Measurements from ENCODE around the gene EEA1.
A peak's percentile ranks its signal among the peaks of the same experiment; 100 is the strongest.

The EEA1 gene

GRCh38 chr12:92939116-92939515 lies 10.0 kb upstream of the EEA1 start:
- Histone ChIP-seq H3K27ac (ENCODE audit: insufficient read depth, low read depth, low read length, poor library complexity, severe bottlenecking) (no peak overlapping the region), H3K4me3 (ENCODE audit: insufficient read depth, low read depth, low read length) (no peak overlapping the region), H3K9me3 (ENCODE audit: control insufficient read depth, low read length) (no peaks in the 10 kb centered on the region), H3K36me3 (ENCODE audit: control insufficient read depth, insufficient read depth, low read length) (no peaks in the 10 kb centered on the region), H3K27me3 (ENCODE audit: control insufficient read depth, insufficient read depth, low read length, poor library complexity, severe bottlenecking) (no peaks in the 10 kb centered on the region), H3K4me1 (ENCODE audit: control insufficient read depth, insufficient read depth, low read length) (no peaks in the 10 kb centered on the region)
- 95 to 100% methylated on average over 1 of the region's 1 CpG for WGBS, 2 experiments

GRCh38 chr12:92938638-92939037 lies 9.5 kb upstream of the EEA1 start:
- H3K4me1 ChIP-seq (ENCODE audit: control insufficient read depth, insufficient read depth, low read length): no peaks in the 10 kb centered on the region
- H3K27me3 ChIP-seq (ENCODE audit: control insufficient read depth, insufficient read depth, low read length, poor library complexity, severe bottlenecking): no peaks in the 10 kb centered on the region
- no peaks in the 10 kb centered on the region for H3K36me3 ChIP-seq (ENCODE audit: control insufficient read depth, insufficient read depth, low read length)
- no peaks in the 10 kb centered on the region for H3K9me3 ChIP-seq (ENCODE audit: control insufficient read depth, low read length)
- 94 to 96% methylated on average over 4 of the region's 4 CpGs for WGBS, 2 experiments
- H3K4me3 ChIP-seq (ENCODE audit: insufficient read depth, low read depth, low read length): no peak overlapping the region
- no peak overlapping the region for H3K27ac ChIP-seq (ENCODE audit: insufficient read depth, low read depth, low read length, poor library complexity, severe bottlenecking)

GRCh38 chr12:92938018-92938417 lies 8.9 kb upstream of the EEA1 start:
- Histone ChIP-seq H3K27me3 (ENCODE audit: control insufficient read depth, insufficient read depth, low read length, poor library complexity, severe bottlenecking) (no peaks in the 10 kb centered on the region), H3K27ac (ENCODE audit: insufficient read depth, low read depth, low read length, poor library complexity, severe bottlenecking) (no peak overlapping the region), H3K36me3 (ENCODE audit: control insufficient read depth, insufficient read depth, low read length) (no peaks in the 10 kb centered on the region), H3K4me3 (ENCODE audit: insufficient read depth, low read depth, low read length) (no peak overlapping the region), H3K4me1 (ENCODE audit: control insufficient read depth, insufficient read depth, low read length) (no peaks in the 10 kb centered on the region), H3K9me3 (ENCODE audit: control insufficient read depth, low read length) (no peaks in the 10 kb centered on the region)
- WGBS, 2 experiments: 94 to 96% methylated on average over 3 of the region's 3 CpGs

GRCh38 chr12:92933606-92934005 lies 4.5 kb upstream of the EEA1 start:
- no peaks in the 10 kb centered on the region for H3K9me3 ChIP-seq (ENCODE audit: control insufficient read depth, low read length)
- no peak overlapping the region for H3K27ac ChIP-seq (ENCODE audit: insufficient read depth, low read depth, low read length, poor library complexity, severe bottlenecking)
- no peaks in the 10 kb centered on the region for H3K36me3 ChIP-seq (ENCODE audit: control insufficient read depth, insufficient read depth, low read length)
- no peak overlapping the region for H3K4me3 ChIP-seq (ENCODE audit: insufficient read depth, low read depth, low read length)
- 16 to 27% methylated on average over 3 of the region's 3 CpGs for WGBS, 2 experiments
- no peaks in the 10 kb centered on the region for H3K4me1 ChIP-seq (ENCODE audit: control insufficient read depth, insufficient read depth, low read length)
- H3K27me3 ChIP-seq (ENCODE audit: control insufficient read depth, insufficient read depth, low read length, poor library complexity, severe bottlenecking): no peaks in the 10 kb centered on the region

GRCh38 chr12:92930421-92930820 lies 1.3 kb upstream of the EEA1 start:
- Histone ChIP-seq H3K27me3 (ENCODE audit: control insufficient read depth, insufficient read depth, low read length, poor library complexity, severe bottlenecking) (no peaks in the 10 kb centered on the region), H3K4me3 (ENCODE audit: insufficient read depth, low read depth, low read length) (no peak overlapping the region), H3K36me3 (ENCODE audit: control insufficient read depth, insufficient read depth, low read length) (no peaks in the 10 kb centered on the region), H3K9me3 (ENCODE audit: control insufficient read depth, low read length) (no peaks in the 10 kb centered on the region), H3K27ac (ENCODE audit: insufficient read depth, low read depth, low read length, poor library complexity, severe bottlenecking) (no peak overlapping the region), H3K4me1 (ENCODE audit: control insufficient read depth, insufficient read depth, low read length) (peaks cover 12% of the 10 kb centered on the region)
- WGBS, 2 experiments: 84 to 90% methylated on average over 1 to 3 of the region's 3 CpGs

GRCh38 chr12:92929983-92930382 lies 888 bp upstream of the EEA1 start:
- Histone ChIP-seq H3K27me3 (ENCODE audit: control insufficient read depth, insufficient read depth, low read length, poor library complexity, severe bottlenecking) (no peaks in the 10 kb centered on the region), H3K27ac (ENCODE audit: insufficient read depth, low read depth, low read length, poor library complexity, severe bottlenecking) (peak overlapping the region; percentile 79), H3K4me3 (ENCODE audit: insufficient read depth, low read depth, low read length) (peak overlapping the region; percentile 66), H3K36me3 (ENCODE audit: control insufficient read depth, insufficient read depth, low read length) (no peaks in the 10 kb centered on the region), H3K4me1 (ENCODE audit: control insufficient read depth, insufficient read depth, low read length) (peaks cover 12% of the 10 kb centered on the region), H3K9me3 (ENCODE audit: control insufficient read depth, low read length) (no peaks in the 10 kb centered on the region)
- 36 to 45% methylated on average over 8 to 9 of the region's 9 CpGs for WGBS, 2 experiments

- H3K36me3 ChIP-seq (ENCODE audit: control insufficient read depth, insufficient read depth, low read length): no peaks in the 10 kb centered on the region
- no peak overlapping the region for H3K27ac ChIP-seq (ENCODE audit: insufficient read depth, low read depth, low read length, poor library complexity, severe bottlenecking)
- H3K9me3 ChIP-seq (ENCODE audit: control insufficient read depth, low read length): no peaks in the 10 kb centered on the region
- no peaks in the 10 kb centered on the region for H3K27me3 ChIP-seq (ENCODE audit: control insufficient read depth, insufficient read depth, low read length, poor library complexity, severe bottlenecking)
- peak overlapping the region; percentile 66 for H3K4me3 ChIP-seq (ENCODE audit: insufficient read depth, low read depth, low read length)
- 0 to 1% methylated on average over 49 of the region's 49 CpGs for WGBS, 2 experiments
- H3K4me1 ChIP-seq (ENCODE audit: control insufficient read depth, insufficient read depth, low read length): peaks cover 12% of the 10 kb centered on the region
These were observed 604 bp downstream of the EEA1 start for GRCh38 chr12:92928421-92928961.

GRCh38 chr12:92927436-92928281 lies 1.4 kb downstream of the EEA1 start:
- H3K9me3 ChIP-seq (ENCODE audit: control insufficient read depth, low read length): no peaks in the 10 kb centered on the region
- H3K4me3 ChIP-seq (ENCODE audit: insufficient read depth, low read depth, low read length): peak overlapping the region; percentile 66
- H3K36me3 ChIP-seq (ENCODE audit: control insufficient read depth, insufficient read depth, low read length): no peaks in the 10 kb centered on the region
- H3K27me3 ChIP-seq (ENCODE audit: control insufficient read depth, insufficient read depth, low read length, poor library complexity, severe bottlenecking): no peaks in the 10 kb centered on the region
- no peak overlapping the region for H3K27ac ChIP-seq (ENCODE audit: insufficient read depth, low read depth, low read length, poor library complexity, severe bottlenecking)
- WGBS, 2 experiments: 34 to 35% methylated on average over 7 of the region's 7 CpGs
- H3K4me1 ChIP-seq (ENCODE audit: control insufficient read depth, insufficient read depth, low read length): peaks cover 12% of the 10 kb centered on the region

- Histone ChIP-seq H3K4me1 (ENCODE audit: control insufficient read depth, insufficient read depth, low read length) (peaks cover 12% of the 10 kb centered on the region), H3K9me3 (ENCODE audit: control insufficient read depth, low read length) (no peaks in the 10 kb centered on the region), H3K36me3 (ENCODE audit: control insufficient read depth, insufficient read depth, low read length) (no peaks in the 10 kb centered on the region), H3K27me3 (ENCODE audit: control insufficient read depth, insufficient read depth, low read length, poor library complexity, severe bottlenecking) (no peaks in the 10 kb centered on the region), H3K27ac (ENCODE audit: insufficient read depth, low read depth, low read length, poor library complexity, severe bottlenecking) (no peak overlapping the region), H3K4me3 (ENCODE audit: insufficient read depth, low read depth, low read length) (peak overlapping the region; percentile 66)
- 19 to 25% methylated on average over 4 of the region's 4 CpGs for WGBS, 2 experiments
These were observed 2.0 kb downstream of the EEA1 start for GRCh38 chr12:92927055-92927435.

- H3K36me3 ChIP-seq (ENCODE audit: control insufficient read depth, insufficient read depth, low read length): no peaks in the 10 kb centered on the region
- H3K4me1 ChIP-seq (ENCODE audit: control insufficient read depth, insufficient read depth, low read length): peaks cover 12% of the 10 kb centered on the region
- H3K27me3 ChIP-seq (ENCODE audit: control insufficient read depth, insufficient read depth, low read length, poor library complexity, severe bottlenecking): no peaks in the 10 kb centered on the region
- H3K4me3 ChIP-seq (ENCODE audit: insufficient read depth, low read depth, low read length): no peak overlapping the region
- no peaks in the 10 kb centered on the region for H3K9me3 ChIP-seq (ENCODE audit: control insufficient read depth, low read length)
- no peak overlapping the region for H3K27ac ChIP-seq (ENCODE audit: insufficient read depth, low read depth, low read length, poor library complexity, severe bottlenecking)
- WGBS, 2 experiments: 61 to 64% methylated on average over 4 of the region's 4 CpGs
These were observed 2.5 kb downstream of the EEA1 start for GRCh38 chr12:92926549-92926948.

All from ectodermal cell (in vitro differentiated cells).